PC-9 (cell line): Measurements from ENCODE around the gene USP12.

ENCODE experiments used
- CTCF ChIP-seq: fragments of 200-600 bp; sonication (generic); conservative IDR thresholded peaks from 2 replicates; pipeline ENCODE4 v1.6.1; 2017; ENCODE audit warnings: mixed run types, antibody characterized with exemption, mild to moderate bottlenecking, moderate library complexity
- EZH2 ChIP-seq: fragments of 200-600 bp; sonication (generic); IDR thresholded peaks from 2 replicates; pipeline ENCODE4 v1.8.0; 2017; ENCODE audit warnings: antibody characterized with exemption, low read depth

DNA sequence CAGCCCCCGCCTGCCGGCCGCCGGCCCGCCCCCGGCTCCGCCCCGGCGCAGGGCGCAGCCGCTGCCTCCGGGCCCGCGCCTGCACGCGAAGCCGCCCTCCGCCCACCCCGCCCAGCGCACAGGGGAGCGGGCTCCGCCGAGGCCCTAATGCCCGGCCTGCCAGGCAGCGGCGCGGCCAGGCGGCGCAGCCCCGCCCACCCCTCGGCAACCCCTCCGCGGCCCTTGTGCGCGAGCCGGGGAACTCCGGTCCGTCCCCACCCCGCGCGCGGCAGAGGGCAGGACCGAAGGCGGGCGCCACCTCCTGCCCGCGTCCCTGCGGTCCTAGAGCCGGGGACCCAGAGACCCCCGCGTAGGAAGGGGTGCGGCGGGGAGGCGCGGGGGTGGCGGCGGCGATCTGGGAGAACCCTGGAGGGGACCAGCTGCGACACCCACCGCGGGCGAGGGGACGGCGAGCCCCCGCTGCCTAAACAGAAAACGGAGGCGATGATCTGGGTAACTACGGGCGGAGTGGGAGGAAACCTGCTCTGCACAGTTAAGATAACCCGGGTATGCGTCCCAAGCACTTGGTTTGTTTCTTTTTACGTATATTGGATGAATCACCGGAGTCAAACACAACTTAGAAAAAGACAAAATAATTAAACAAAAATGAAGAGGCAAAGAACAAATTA, 350 bp upstream of the USP12 start:
- TF ChIP-seq CTCF, result no peak
- TF ChIP-seq EZH2, result no peak
